ENCODE data around the gene SNX5.

- TF ChIP-seq CTCF (conservative IDR thresholded peaks at IDR 0.05; ENCODE audit: low read depth, low read length) (no peak), EZH2 (IDR thresholded peaks at IDR 0.05; ENCODE audit: borderline replicate concordance, low read depth, low read length, poor library complexity, severe bottlenecking) (no peak)
These were observed 10.9 kb downstream of the SNX5 start for GRCh38 chr20:17957505-17958363.
